ENCODE measurements around the gene YBX1.
"Not testable (repeated sequence)": the region's sequence is repeated elsewhere in the genome, so short reads cannot be mapped to it uniquely, and the experiment has no call there.

Gene YBX1

GRCh38 chr1:42689912-42690311, 7.7 kb downstream of the YBX1 start:
- DNase-seq (ENCODE audit: low read depth in 1 of 2, low spot score in 1 of 2): no peak

GRCh38 chr1:42690477-42691156, 8.4 kb downstream of the YBX1 start:
- DNase-seq (ENCODE audit: low read depth in 1 of 2, low spot score in 1 of 2): no peak

- no peak for DNase-seq (ENCODE audit: low read depth in 1 of 2, low spot score in 1 of 2)
Observed at GRCh38 chr1:42691157-42691498, 8.9 kb downstream of the YBX1 start.

GRCh38 chr1:42692461-42692860, 10.2 kb downstream of the YBX1 start:
- DNase-seq (ENCODE audit: low read depth in 1 of 2, low spot score in 1 of 2): no peak

- no peak for DNase-seq (ENCODE audit: low read depth in 1 of 2, low spot score in 1 of 2)
Observed at GRCh38 chr1:42692911-42693310, 10.7 kb downstream of the YBX1 start.

- DNase-seq (ENCODE audit: low read depth in 1 of 2, low spot score in 1 of 2): no peak
Observed at GRCh38 chr1:42698081-42698813, 16.0 kb downstream of the YBX1 start.

GRCh38 chr1:42700006-42700405, 17.8 kb downstream of the YBX1 start:
- DNase-seq (ENCODE audit: low read depth in 1 of 2, low spot score in 1 of 2): no peak

- no peak for DNase-seq (ENCODE audit: low read depth in 1 of 2, low spot score in 1 of 2)
Observed at GRCh38 chr1:42703888-42704464, 21.8 kb downstream of the YBX1 start.

- not testable (repeated sequence) for DNase-seq (ENCODE audit: low read depth in 1 of 2, low spot score in 1 of 2)
Observed at GRCh38 chr1:42712808-42713207, 30.6 kb downstream of the YBX1 start.

GRCh38 chr1:42713293-42713692, 31.1 kb downstream of the YBX1 start:
- DNase-seq (ENCODE audit: low read depth in 1 of 2, low spot score in 1 of 2): no peak

GRCh38 chr1:42714441-42714840, 32.2 kb downstream of the YBX1 start:
- not testable (repeated sequence) for DNase-seq (ENCODE audit: low read depth in 1 of 2, low spot score in 1 of 2)

GRCh38 chr1:42720868-42721267, 38.6 kb downstream of the YBX1 start:
- DNase-seq (ENCODE audit: low read depth in 1 of 2, low spot score in 1 of 2): no peak

GRCh38 chr1:42721926-42722325, 39.7 kb downstream of the YBX1 start:
- no peak for DNase-seq (ENCODE audit: low read depth in 1 of 2, low spot score in 1 of 2)

GRCh38 chr1:42722403-42722802, 40.2 kb downstream of the YBX1 start:
- DNase-seq (ENCODE audit: low read depth in 1 of 2, low spot score in 1 of 2): not testable (repeated sequence)

- no peak for DNase-seq (ENCODE audit: low read depth in 1 of 2, low spot score in 1 of 2)
Observed at GRCh38 chr1:42723511-42723910, 41.3 kb downstream of the YBX1 start.

- DNase-seq (ENCODE audit: low read depth in 1 of 2, low spot score in 1 of 2): not testable (repeated sequence)
Observed at GRCh38 chr1:42725820-42726219, 43.6 kb downstream of the YBX1 start.

GRCh38 chr1:42730002-42730401, 47.8 kb downstream of the YBX1 start:
- no peak for DNase-seq (ENCODE audit: low read depth in 1 of 2, low spot score in 1 of 2)

- peak in 1 of 2 donors; percentile 34 for DNase-seq (ENCODE audit: low read depth in 1 of 2, low spot score in 1 of 2)
Observed at GRCh38 chr1:42730988-42731387, 48.8 kb downstream of the YBX1 start.

- no peak for DNase-seq (ENCODE audit: low read depth in 1 of 2, low spot score in 1 of 2)
Observed at GRCh38 chr1:42731585-42731984, 49.4 kb downstream of the YBX1 start.

GRCh38 chr1:42732126-42732680, 50.0 kb downstream of the YBX1 start:
- no peak for DNase-seq (ENCODE audit: low read depth in 1 of 2, low spot score in 1 of 2)

- DNase-seq (ENCODE audit: low read depth in 1 of 2, low spot score in 1 of 2): no peak
Observed at GRCh38 chr1:42733415-42734200, 51.4 kb downstream of the YBX1 start.

Data from stimulated activated CD4-positive, alpha-beta T cell treated with anti-CD3 and anti-CD28 coated beads, Interleukin-15, amount 100 ng/mL, for 1 hour (primary cell).